NOMO-1 treated with DMSO at 0.1 percent for 48 hours (cell line): ENCODE results near the gene NCR2.

Source experiments
- DNase-seq: peaks from one replicate; lab custom pipeline; 2025; ENCODE audit not compliant: unreplicated experiment; lab: John Stamatoyannopoulos, UW

Gene NCR2

GRCh38 chr6:41392246-41392645, 56.8 kb downstream of the NCR2 start:
- DNase-seq: peak; percentile 47

- no peak for DNase-seq
Measured at GRCh38 chr6:41396335-41396734, 60.9 kb downstream of the NCR2 start.

DNA sequence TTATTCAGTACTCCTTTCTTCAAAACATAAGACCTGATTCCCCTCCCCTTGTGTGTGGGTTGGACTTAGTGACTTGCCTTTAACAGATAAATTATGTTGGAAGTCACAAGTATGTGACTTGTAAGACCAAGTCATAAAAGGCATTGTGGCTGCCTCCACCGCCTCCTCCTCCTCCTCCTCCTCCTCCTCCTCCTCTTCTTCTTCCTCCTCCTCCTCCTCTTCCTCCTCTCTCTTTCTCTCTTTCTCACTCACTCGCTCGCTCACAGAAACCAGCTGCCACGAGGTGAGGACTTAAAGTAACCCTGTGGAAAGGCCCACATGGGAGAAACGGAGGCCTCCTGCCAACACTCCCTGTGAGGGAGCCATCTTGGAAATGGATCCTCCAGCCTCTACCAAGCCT, 64.0 kb downstream of the NCR2 start:
- no peak for DNase-seq
